ENCODE results near the gene TEX10. TPM values are rescaled to one million over a fixed set of nuclear protein-coding genes. Genes with fewer than 3 reads are reported as not detected.

The TEX10 gene
- total and polyA plus RNA-seq, 2 of the 13 experiments (the other 11 are each of a cell fraction or from before 2014, with no cell fraction given): 18.1 to 38.7 TPM

- TF ChIP-seq ZNF263 (CRISPR knock-in tag; IDR thresholded peaks at IDR 0.05): no peak
- TF ChIP-seq ZFP36L2 (CRISPR knock-in tag; IDR thresholded peaks at IDR 0.05): no peak
- no peak for TF ChIP-seq MAX (IDR thresholded peaks at IDR 0.05)
- TF ChIP-seq ZNF780A (CRISPR knock-in tag; IDR thresholded peaks at IDR 0.05): no peak
Measured at GRCh38 chr9:100285601-100286000, 67.1 kb downstream of the TEX10 start (continued).

- FAIRE-seq (no peak), DNase-seq (ENCODE audit: low spot score) (no peak), ATAC-seq (no peak)
- Histone ChIP-seq H3K79me2 (ENCODE audit: insufficient read depth, low read length) (no peaks in the 10 kb centered on the region), H3K9ac (ENCODE audit: insufficient read depth, low read depth, low read length) (no peak overlapping the region), H3K9me3 (ENCODE audit: low read length) (no peaks in the 10 kb centered on the region), H2AFZ (ENCODE audit: low read length) (no peak overlapping the region), H3K36me3 (replicated peaks in 1 of 2; ENCODE audit: control insufficient read depth in 1 of 2, insufficient read depth in 2 of 2, low read length in 2 of 2) (peaks cover 7 to 47% of the 10 kb centered on the region in 2 experiments), H3K27me3 (ENCODE audit: control insufficient read depth in 1 of 2, insufficient read depth in 2 of 2, low read length in 2 of 2) (no peaks in the 10 kb centered on the region), H3K27ac (ENCODE audit: extremely low read length, insufficient read depth, low read length) (no peak overlapping the region), H3K4me1 (ENCODE audit: insufficient read depth, low read length) (no peaks in the 10 kb centered on the region), H4K20me1 (ENCODE audit: insufficient read depth, low read length) (no peaks in the 10 kb centered on the region), H3K4me2 (ENCODE audit: low read depth, low read length) (no peak overlapping the region), H3K4me3 (replicated peaks in 1 of 3; ENCODE audit: insufficient read depth in 1 of 3, low read depth in 2 of 3, low read length in 3 of 3) (no peak overlapping the region)
- CTCF ChIA-PET (ENCODE audit: low intra/inter-chr PET ratio, low total read pairs): no interaction called here
- intact Hi-C loops (cut with micrococcal nuclease; ENCODE audit: unreplicated experiment) (no loop called here), in situ Hi-C loops (cut with HindIII; ENCODE audit: extremely low pct_ligation_motif_present, low pct_unique_long_range_greater_than_20kb) (no loop called here)
- TF ChIP-seq ZFP1 (CRISPR knock-in tag; IDR thresholded peaks at IDR 0.05): no peak
- no peak for TF ChIP-seq ZFAT (CRISPR knock-in tag; conservative IDR thresholded peaks at IDR 0.05)
- no peak for TF ChIP-seq SNAPC2 (CRISPR knock-in tag; IDR thresholded peaks at IDR 0.05)
- peak; percentile 99 for TF ChIP-seq ZNF317 (CRISPR knock-in tag; IDR thresholded peaks at IDR 0.05)
- no peak for TF ChIP-seq GATA4 (IDR thresholded peaks at IDR 0.05; ENCODE audit: borderline replicate concordance, low read depth)
- BruUV-seq (replicated peaks): no TSS peak
- POLR2A ChIA-PET: no interaction called here
Measured at GRCh38 chr9:100285080-100285479, 67.7 kb downstream of the TEX10 start.

- in situ Hi-C loops (cut with HindIII; ENCODE audit: extremely low pct_ligation_motif_present, low pct_unique_long_range_greater_than_20kb): no loop called here
- DNase-seq (ENCODE audit: low spot score): no peak
- Histone ChIP-seq H3K9me3 (ENCODE audit: low read length) (no peaks in the 10 kb centered on the region), H3K4me2 (ENCODE audit: low read depth, low read length) (no peak overlapping the region), H4K20me1 (ENCODE audit: insufficient read depth, low read length) (no peaks in the 10 kb centered on the region), H3K4me3 (replicated peaks in 1 of 3; ENCODE audit: insufficient read depth in 1 of 3, low read depth in 2 of 3, low read length in 3 of 3) (no peak overlapping the region), H3K27ac (ENCODE audit: extremely low read length, insufficient read depth, low read length) (no peak overlapping the region), H3K36me3 (replicated peaks in 1 of 2; ENCODE audit: control insufficient read depth in 1 of 2, insufficient read depth in 2 of 2, low read length in 2 of 2) (peaks cover 7 to 39% of the 10 kb centered on the region in 2 experiments), H3K9ac (ENCODE audit: insufficient read depth, low read depth, low read length) (no peak overlapping the region), H3K79me2 (ENCODE audit: insufficient read depth, low read length) (no peaks in the 10 kb centered on the region), H3K27me3 (ENCODE audit: control insufficient read depth in 1 of 2, insufficient read depth in 2 of 2, low read length in 2 of 2) (no peaks in the 10 kb centered on the region), H3K4me1 (ENCODE audit: insufficient read depth, low read length) (no peaks in the 10 kb centered on the region), H2AFZ (ENCODE audit: low read length) (no peak overlapping the region)
- ChIA-PET CTCF (ENCODE audit: low intra/inter-chr PET ratio, low total read pairs) (no interaction called here), POLR2A (no interaction called here)
- ATAC-seq: no peak
- no TSS peak for BruUV-seq (replicated peaks)
- WGBS (ENCODE audit: low lambda C conversion rate): 80% methylated on average over 5 of the region's 7 CpGs
- no peak for FAIRE-seq
- intact Hi-C loops (cut with micrococcal nuclease; ENCODE audit: unreplicated experiment): no loop called here
- TF ChIP-seq KIAA2018 (CRISPR knock-in tag; IDR thresholded peaks at IDR 0.05; ENCODE audit: borderline replicate concordance): no peak
- no peak for TF ChIP-seq ZMYM4 (CRISPR knock-in tag; IDR thresholded peaks at IDR 0.05)
- no peak for TF ChIP-seq SRSF1 (optimal IDR thresholded peaks at IDR 0.05; ENCODE audit: low read depth, low read length)
Measured at GRCh38 chr9:100284247-100284646, 68.5 kb downstream of the TEX10 start.
